HG02759 (cell line): ENCODE measurements around the gene WDR45B.
"Not testable (repeated sequence)": the region's sequence is repeated elsewhere in the genome, so short reads cannot be mapped to it uniquely, and the experiment has no call there.

Experiments
- ATAC-seq: cut with Tn5 transposase; IDR thresholded peaks from one replicate; pipeline ENCODE4 v1.9.1; 2021; ENCODE audit warnings: mild to moderate bottlenecking, moderate library complexity; ENCODE audit not compliant: unreplicated experiment

The WDR45B gene

DNA sequence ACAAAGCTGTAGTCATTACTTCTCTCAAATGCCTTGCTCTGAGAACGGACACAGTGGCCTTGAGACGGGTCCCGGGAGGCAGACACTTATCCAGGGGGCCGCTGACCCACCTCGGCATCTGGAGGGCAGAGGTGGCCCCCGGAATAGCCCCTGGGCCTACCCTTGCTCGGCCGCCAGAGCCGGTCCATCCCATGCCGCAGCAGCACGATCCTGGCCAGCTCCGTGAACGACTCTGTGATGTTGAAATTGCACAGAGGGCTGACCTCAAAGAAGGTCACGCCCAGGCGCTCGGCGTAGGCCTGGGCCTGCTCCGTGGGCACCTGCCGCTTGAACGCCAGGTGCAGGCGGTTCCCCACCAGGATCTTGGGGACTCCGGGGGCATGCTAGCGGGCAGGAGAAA lies 10.1 kb upstream of the WDR45B start:
- ATAC-seq, result no peak

DNA sequence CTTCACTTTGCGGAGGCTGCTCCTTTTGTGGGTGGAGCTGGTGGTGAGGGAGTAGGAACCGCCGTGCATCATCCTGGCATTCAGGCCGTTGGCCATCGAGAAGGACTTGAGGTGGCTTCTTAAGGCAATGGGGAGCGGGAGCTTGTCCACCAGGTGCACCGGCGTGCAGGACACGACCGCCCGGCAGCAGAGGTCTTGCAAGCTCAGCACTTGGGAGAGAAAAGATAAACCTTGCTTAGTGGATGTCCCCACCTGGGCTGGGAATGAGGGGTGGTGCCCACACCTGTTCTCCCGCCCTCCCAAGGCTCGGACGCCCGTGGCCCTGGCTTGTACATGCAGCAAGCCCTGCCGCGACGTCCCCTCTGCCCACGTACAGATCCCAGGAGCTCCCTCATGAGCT lies 9.7 kb upstream of the WDR45B start:
- ATAC-seq, result no peak

DNA sequence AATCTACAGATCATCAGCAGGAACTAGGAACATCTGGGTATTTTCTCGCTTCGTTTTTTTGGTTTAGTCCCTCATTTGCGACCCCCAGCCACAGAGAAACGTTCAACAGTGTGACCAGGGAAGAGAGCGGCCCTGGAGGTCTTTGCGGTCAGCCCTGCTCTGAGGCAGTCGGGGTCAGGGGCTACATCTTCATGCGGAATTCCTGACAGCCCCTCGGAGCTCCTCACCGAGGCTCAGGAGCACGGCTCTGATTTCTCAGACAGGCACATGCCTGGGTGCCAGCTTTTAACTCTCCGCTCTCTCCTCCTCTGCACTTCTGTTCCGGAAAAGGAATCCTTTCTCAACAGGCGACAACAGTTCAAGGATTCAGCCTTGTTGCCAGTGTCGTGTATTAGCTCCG lies 8.0 kb upstream of the WDR45B start:
- ATAC-seq, result no peak

DNA sequence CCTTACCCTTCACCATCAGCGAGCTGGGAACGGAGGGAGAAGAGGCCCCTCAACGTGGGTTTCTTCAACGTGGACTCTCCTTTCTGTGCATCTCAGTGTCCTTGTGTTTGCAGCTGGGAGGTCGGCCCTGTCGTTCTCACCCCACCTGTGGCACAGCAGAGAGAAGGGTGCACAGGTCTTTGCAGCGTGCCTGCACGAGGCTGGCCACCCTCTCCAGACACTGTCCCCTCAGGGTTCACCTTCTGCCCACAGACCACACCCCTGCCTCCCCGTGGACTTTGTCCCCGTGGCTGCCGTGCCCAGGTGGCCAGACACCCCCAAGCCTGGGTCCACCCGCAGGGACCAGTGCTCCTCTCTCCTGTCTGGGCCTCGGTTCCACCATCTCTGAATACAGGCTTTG lies 7.3 kb upstream of the WDR45B start:
- no peak for ATAC-seq

DNA sequence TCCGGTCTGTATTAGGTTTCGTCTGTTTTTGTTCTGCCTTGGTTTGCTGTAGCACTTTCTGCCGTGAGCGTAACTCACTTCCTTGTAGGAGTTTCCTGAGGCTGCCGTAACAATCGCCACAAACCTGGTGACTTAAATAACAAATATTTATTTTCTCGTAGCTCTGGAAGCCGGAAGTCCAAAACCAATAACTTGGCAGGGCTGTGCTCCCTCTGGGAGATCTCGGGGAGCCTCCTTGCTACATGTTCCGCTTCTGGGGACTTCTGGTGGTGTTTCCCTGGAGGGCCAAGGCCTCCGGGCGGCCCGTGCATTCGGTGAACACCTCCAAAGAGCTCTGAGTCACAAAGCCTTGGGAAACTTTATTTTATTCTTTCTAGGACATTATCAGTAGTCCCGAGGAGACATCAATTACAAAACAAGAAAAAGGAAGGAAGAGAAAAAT lies 6.8 kb upstream of the WDR45B start:
- ATAC-seq, result no peak

DNA sequence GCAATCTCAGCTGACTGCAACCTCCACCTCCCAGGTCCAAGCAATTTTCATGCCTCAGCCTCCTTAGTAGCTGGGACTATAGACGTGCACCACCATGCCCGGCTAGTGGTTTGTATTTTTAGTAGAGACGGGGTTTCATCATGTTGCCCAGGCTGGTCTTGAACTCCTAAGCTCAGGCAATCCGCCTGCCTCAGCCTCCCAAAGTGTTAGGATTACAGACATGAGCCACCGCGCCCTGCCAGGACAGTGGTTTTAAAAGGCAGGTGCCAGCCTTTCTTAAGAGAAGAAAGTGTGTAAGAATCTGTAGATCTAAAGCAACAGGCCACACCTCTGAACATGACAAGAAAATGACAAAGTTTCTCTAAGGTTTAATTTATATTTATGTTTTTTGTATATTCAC lies 6.4 kb upstream of the WDR45B start:
- ATAC-seq, result not testable (repeated sequence)

DNA sequence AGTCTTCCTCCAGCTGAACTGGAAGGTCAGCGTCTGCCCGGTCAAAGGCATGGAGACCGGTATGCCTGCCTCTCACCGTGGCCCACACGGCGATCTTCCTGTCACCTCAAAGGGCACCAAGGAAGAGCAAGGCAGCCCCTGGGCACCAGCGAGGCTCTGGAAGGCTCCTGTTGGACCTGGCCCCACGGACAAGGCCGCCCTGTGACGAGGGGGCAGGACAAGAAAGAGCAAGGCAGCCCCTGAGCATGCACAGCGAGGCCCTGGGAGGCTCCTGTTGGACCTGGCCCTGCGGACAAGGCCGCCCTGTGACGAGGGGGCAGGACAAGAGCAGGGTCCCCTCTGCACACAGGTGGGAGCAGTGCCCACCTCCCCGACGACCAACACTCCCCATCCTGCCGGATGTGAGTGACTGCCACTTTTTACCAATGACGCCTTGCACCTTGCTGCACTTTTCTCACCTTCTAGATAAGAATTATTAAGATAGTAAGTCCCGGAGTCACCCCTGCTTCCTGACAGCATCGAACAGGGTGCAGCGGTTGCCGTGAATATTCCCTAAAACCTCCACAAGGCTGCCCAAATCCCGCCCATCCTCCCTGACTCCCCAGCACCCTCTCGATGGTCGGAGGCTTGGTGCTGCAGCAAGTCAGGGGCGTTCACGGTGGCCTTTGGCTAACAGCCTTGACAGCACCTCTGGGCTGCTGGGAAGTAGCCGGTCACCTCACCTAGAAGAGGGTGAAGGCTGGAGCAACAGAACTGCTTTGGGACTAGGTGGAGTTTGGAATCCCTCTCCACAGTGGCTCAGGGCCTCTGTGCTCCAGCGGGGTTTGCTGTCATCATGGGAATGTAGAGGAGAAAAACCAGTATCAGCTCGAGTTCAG lies 5.6 kb upstream of the WDR45B start:
- ATAC-seq, result no peak

DNA sequence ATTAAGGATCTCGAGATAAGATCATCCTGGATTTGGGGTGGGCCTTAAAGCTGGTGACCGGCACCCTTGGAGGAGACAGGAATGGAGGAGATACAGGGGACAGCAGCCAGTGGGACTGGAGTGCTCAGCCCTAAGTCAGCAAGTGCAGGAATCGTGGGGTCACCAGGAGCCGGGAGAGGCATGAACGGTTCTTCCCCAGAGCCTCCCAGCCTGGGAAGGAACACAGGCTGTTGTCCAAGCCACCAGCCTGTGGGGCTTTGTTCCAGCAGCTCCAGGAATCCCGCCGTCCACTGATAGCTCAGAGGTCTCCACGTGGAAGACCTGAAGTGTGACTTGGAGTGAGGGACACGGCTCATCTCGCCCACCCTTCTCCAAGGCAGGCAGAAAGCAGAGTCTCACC lies 2.5 kb upstream of the WDR45B start:
- no peak for ATAC-seq

DNA sequence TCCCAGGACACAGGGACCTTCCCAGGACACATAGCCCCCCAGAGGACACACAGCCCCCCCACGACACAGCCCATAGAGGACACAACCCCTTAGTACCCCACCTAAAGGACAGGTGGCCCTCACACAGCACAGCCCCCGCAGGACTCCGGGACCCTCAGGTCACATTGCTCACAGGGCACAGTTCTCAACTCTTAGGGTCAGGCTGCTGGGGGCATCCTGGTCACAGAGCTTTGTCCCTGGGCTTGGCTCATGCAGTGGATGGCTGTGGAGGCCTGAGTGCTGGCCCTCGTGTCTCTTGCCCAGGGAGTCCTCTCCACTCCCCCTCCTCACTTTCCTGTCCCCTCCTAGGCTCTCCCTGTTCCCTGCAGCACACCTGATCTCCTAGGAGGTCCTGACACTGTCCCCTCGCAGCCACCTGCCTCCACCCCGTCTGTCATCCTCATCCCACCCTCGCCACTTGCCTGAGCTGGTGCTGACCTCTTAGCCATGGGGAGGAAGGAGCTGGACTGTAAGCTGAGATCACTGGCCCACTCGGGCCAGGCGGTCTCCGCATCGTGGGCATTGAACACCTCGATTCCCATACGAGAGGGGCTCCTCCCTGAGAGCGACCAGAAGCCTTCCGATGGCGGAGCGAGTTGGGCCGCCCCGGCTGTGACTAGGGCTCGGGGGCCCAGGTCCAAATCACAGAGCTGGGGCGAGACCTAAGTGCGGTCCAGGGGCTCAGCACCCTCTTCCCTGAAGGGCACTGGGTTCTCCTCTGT lies 1.4 kb upstream of the WDR45B start:
- no peak for ATAC-seq

DNA sequence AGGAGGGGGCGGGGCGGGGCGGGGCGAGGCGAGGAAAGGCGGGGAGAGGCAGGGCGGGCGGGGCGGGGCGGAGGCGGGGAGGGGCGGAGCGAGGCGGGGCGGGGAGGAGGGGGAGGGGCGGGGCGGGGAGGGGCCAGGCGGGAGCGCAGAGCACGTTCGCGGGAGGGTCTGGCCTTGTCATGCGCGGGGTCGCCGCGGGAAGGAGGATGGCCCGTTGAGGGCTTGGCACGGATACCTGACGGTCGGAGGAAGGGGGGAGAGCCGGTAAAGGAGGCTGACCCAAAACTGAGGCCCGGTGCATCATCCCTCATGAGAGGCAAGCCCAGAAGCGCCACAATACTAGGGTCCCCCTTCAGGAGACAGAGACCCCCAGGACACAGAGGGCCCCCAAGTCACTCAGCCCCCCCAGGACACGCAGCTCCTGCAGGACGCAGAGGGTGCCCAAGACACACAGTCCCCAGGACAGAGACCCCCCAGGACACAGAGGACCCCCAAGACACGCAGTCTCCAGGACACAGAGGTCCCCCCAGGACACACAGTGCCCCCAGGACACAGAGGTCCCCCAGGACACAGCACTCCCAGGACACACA lies 593 bp upstream of the WDR45B start:
- no peak for ATAC-seq

DNA sequence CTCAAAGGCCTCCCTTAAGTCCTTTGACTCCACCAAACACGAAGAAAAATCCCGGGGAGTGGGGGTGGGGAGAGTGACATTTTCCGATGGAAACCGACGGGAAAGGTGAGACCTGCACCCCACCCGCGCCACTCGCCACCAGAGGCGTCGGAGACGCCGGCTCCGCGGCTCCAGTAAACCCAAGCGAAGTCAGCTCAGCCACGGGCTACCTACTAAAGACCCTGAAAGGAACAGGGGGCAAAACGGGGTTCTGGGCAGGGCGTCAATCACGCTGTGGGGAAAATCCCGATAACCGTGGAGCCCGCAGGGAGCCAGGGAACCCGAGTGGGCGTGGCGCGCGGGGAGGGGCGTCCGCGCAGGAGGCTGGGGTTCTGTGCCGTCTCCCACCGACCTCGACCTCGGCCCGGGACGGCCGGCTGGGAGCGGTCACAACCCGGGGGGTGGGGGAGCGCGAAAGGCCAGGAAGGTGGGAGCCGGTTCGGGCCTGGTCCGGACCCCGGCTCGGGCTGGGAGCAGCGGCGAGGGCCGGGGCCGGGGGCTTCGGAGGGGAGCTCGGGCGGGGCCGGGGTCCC lies 565 bp downstream of the WDR45B start:
- peak; percentile 36 for ATAC-seq

DNA sequence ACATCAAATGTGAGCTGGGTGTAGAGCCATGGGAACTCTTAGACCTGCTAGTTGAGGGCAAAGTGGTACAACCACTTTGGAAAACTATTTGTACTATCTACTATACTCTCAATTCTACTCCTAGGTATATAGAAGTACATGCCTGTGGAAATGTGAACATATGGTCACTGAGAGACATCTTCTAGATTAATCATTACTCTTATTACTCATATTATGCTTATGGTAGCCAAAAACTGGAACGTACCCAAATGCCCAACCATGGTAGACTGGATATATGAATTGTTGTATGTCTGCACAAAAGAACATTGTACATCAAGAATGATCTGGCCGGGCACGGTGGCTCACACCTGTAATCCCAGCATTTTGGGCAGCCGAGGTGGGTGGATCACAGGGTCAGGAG lies 2.7 kb downstream of the WDR45B start:
- ATAC-seq, result no peak

DNA sequence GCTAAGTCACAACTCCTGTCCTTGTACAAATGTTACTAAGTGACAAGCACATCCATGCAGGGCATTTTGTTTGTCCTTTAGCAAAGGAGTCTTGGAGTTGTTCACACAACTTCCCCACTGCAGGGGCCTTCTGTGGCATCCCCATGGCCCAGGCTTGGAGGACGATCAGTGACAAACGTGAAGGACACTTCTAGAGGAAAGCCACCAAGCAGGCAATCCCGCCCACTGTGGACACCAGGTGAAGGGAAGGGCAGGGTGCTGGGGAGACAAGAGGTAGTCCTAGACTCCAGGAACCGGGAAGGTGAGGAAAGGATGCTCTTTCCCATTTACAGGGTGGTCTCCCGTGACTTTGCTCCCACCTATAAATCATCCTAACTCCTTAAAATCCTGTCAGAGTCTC lies 4.1 kb downstream of the WDR45B start:
- ATAC-seq, result no peak

DNA sequence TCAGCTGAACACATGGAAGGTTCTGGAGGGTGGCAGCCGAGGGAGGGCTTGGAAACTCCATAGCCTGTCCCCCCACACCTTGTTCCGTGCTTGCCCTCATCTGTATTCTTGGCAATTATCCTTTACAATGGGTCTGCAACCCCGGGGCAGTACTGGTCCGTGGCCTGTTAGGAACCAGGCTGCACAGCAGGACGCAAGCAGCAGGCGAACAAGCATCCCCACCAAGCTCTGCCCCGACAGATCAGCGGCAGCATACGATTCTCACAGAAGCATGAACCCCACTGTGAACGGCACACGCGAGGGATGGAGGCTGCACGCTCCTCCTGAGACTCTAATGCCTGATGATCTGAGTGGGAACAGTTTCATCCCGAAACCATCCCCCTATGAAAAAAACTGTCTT lies 6.2 kb downstream of the WDR45B start:
- no peak for ATAC-seq

DNA sequence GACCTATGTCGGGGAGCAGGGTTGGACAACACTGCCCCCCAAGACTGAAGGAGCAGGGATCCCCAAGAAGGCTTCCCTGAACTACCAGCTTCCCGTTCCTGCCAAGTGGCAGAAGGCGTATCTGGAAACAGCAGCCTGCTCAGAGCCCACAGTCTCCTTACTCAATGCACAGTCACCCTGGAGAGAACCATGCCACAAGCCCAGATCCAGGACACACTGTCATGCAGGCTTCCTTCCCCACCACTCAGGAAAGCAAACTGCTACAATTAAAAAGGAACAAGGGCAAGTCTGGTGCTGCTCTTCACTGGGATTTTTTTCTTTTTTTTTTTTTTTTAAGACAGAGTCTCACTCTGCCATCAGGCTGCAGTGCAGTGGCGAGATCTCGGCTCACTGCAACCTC lies 8.2 kb downstream of the WDR45B start:
- no peak for ATAC-seq

DNA sequence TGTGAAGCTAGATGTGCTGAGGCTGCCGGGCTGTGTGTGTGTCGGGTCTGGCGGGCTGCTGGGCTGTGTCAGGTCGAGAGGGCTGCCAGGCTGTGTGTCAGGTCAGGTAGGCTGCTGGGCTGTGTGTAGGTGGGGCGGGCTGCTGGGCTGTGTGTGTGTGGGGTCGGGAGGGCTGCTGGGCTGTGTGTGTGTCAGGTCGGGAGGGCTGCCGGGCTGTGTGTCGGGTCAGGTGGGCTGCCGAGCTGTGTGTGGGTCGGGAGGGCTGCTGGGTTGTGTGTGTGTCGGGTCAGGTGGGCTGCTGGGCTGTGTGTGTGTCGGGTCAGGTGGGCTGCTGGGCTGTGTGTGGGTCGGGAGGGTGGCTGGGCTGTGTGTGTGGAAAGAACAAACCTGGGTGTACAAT lies 8.6 kb downstream of the WDR45B start:
- no peak for ATAC-seq

DNA sequence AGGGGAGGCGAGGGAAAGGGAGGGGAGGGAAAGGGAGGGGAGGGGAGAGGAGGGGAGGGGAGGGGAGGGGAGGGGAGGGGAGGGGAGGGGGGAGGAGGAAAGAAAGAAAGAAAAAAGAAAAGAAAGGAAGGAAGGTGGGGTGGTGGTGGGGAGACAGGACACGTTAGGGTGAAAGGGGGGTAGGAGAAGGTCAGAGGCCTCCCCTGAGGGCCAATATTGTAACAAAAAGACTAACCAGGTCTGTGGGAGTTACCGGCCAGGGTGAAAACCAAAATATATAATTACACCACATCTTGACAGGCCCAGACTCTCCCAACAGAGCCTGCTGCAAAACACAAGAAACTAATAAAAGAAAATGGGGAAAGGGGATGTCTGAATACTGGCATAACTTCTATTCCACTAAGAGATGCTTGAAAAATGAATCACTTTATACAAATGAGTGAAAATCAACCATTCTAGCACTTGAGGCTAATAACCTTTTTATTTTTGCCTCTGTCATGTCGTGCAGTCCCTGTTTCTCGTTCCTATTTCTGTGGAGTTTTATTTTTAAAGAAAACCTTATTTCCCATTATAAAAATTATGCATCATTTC lies 10.0 kb downstream of the WDR45B start:
- ATAC-seq, result no peak

DNA sequence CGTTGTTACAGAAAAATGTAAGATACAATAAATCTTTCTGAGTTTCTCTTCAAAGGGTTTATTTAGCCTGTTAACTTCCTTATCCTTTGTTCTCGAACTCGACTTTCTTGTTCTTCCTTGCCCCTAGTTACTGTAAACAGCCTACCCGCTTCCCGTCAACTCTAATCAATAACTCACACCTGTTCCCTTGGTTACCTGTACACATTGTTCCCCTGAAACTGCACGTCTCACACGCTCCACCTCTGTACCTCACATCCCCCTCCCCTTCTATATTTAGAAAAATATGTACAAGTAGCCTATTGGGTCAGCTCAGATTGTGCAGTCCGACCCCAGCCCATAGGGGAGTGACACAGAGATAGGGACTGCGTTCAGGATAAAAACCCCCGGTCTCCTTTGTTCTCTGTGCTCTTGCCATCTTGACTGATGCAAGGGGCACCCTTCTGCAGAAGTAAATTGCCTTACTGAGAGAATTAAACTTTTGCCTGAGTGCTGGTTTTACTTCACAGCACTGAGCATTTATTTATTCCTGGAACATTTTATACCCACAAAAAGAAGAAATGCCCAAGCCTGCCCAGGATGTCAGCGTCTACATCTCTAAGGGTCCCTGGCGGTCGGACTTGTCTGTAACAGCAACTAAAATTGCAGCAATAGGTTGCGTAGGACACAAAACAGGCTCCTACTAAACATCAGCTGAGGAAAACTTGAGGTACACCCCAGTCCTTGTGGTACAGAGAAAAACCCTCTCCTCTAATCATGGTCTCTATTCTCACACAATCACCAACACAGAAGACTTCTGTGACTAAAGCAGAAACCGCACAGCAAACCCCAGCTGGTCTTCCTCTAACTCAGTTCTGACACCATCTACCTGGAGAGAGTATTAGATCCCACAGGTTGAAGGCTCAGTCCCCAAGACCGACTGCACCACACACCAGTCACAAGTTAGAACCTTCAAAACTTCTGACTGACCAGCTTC lies 11.3 kb downstream of the WDR45B start:
- no peak for ATAC-seq

DNA sequence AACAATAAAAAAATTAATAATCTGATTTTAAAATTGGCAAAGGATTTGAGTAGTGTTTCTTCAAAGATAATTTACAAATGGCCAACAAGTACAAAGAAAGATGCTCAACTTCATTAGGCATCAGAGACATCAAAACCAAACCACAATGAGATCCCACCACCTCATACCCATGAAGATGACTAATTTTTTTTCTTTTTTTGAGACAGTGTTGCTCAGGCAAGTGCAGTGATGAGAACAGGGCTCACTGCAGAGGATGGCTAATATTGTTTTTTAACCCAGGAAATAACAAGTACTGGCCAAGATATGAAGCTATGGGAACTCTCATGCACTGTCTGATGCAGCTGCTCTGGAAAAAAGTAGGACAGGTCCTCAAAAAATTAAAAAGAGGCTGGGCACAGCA lies 14.9 kb downstream of the WDR45B start:
- no peak for ATAC-seq

DNA sequence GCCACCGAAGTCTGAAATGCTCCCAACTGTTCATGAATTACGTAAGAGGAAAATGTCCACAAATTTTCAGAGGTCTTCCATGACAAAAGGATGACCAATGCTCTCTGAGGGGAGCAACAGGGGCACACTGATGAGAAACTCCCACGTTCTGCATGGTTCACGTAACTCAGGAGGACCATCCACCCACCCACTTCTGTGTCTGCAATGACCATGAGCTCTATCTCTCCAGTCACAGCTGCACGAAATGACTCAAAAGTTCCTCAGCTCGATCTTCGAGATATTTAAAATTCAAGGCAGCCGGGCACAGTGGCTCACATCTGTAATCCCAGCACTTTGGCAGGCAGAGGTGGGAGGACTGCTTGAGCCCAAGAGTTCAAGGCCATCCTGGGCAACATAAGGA lies 15.8 kb downstream of the WDR45B start:
- no peak for ATAC-seq
